Measurements from ENCODE around the gene MOCS3.

DNA sequence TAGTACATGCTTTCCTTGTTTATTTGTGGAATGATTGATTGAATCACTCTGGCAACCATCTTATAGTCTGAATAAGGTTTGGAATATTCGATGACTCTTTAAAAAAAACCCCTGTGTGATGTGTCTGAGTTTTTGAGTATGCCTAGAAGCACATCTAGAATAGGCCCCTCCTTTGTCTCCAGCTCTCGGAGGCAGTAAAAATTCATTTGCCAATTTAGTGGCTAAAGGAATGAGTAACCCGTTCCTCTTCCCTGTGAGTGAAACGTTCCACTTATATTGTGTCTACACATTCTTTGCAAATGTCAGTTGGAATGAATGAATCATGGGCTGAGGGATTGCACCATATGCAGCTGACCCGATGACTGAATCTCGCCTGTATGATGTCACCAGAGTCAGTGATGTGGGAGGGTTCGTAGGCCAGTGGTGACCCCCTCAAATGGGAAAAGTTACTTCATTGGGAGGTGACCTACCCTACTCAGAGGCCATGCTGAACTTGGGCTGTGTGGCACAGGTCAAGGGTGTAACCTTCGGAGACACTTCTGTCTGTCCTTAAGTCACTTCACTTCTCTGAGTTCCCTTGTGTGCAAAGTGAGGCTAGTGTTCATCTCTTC is 21.6 kb downstream of the MOCS3 start:
- TF ChIP-seq CTCF (conservative IDR thresholded peaks at IDR 0.05; ENCODE audit: low read depth, low read length) (no peak), EZH2 (IDR thresholded peaks at IDR 0.05; ENCODE audit: low read length, unreplicated experiment) (no peak)
